ENCODE data around the gene IFT122. TPM values are rescaled to one million over a fixed set of nuclear protein-coding genes. Genes with fewer than 3 reads are reported as not detected.
"Not testable (repeated sequence)": the region's sequence is repeated elsewhere in the genome, so short reads cannot be mapped to it uniquely, and the experiment has no call there.

IFT122 gene
- total RNA-seq, 2 donors from 2014 or later: 20.5 to 26.9 TPM

DNA sequence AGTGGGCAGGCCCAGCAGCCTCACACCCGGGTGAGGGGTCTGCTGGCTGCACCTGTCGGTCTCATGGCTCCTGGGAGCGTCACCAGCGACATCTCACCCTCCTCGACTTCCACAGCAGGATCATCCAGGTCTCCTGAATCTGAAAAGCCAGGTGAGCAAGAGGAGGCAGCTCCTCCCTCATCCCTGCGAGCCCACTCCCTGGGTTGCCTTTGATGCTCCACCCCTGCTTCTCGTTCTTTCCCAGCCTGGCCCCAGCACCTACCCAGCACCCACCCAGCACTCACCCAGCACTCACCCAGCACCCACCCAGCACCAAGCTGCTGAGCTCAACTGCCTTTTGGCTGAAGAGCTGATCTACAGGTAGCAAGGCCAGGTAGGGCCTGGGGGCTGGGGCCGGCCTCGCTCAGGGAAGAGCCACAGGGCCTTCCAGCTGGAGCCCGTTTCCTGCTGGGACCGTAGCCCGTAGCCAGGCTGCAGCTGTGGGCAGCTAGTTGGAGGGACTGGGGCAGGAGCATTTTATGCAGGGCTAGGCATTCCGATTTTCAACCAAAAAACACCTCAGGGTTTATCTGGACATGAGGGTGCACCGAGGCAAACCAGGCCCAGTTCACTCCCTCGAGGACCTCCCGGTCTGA is 103.2 kb downstream of the IFT122 start, which contains the start of gene H1-8:
H1-8 (plus strand) TSS at position 20 of the 635 bp plus-strand sequence; CDS start at position 64, 44 bp downstream.
- Mint-ChIP-seq H3K9me3 (peaks cover 0 to 2% of the 10 kb centered on the region in 2 donors), H3K36me3 (ENCODE audit: insufficient read depth in 2 of 2) (no peaks in the 10 kb centered on the region), H3K4me1 (ENCODE audit: low read depth) (no peaks in the 10 kb centered on the region), H3K27me3 (ENCODE audit: low read depth) (no peaks in the 10 kb centered on the region), H3K27ac (no peak within 1 kb of the TSS), H3K4me3 (no peak within 1 kb of the TSS)
- no peak for ATAC-seq (replicated peaks in 1 of 2)
- DNase-seq: no peak

DNA sequence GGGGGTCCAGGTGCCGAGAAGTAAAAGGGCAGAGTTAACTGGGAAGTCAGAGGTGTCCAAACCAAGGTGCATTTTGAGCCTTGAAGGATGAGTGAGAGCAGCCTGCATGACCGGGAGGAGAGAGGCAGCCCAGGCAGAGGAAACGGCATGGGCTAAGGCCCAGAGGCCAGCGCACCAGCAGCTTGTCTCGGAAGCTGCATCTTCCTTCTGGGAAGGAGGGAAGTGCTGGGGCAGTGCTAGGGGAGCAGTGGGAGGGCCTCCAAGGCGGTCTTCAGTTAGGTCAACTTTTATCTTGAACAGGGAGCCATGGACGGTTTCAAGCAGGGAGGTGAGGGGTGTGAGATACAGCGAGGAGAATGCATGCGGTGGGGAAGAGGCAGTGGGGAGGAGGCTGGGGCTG is 104.0 kb downstream of the IFT122 start:
- no peak for ATAC-seq (replicated peaks in 1 of 2)
- Mint-ChIP-seq H3K27me3 (ENCODE audit: low read depth) (no peaks in the 10 kb centered on the region), H3K27ac (no peak overlapping the region)

DNA sequence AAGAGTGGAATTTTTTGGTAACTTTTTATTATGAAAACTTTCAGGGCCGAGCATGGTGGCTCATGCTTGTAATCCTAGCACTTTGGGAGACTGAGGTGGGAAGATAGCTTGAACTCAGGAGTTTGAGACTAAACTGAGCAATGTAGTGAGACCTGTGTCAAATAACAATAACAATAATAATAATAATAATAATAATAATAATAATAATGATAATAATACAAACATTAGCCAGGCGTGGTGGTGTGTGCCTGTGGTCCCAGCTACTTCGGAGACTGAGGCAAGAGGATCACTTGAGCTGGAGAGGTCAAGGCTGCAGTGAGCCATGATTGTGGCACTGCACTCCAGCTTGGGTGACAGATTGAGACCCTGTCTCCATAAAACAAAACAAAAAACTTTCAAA is 105.9 kb downstream of the IFT122 start:
- not testable (repeated sequence) for H3K27me3 Mint-ChIP-seq (ENCODE audit: low read depth); DNase-seq; H3K36me3 Mint-ChIP-seq (ENCODE audit: insufficient read depth in 2 of 2); H3K27ac Mint-ChIP-seq; H3K4me1 Mint-ChIP-seq (ENCODE audit: low read depth); H3K9me3 Mint-ChIP-seq; H3K4me3 Mint-ChIP-seq; ATAC-seq (replicated peaks in 1 of 2)

More for the DNA sequence above, 104.0 kb downstream of the IFT122 start:
- Mint-ChIP-seq H3K9me3 (peaks cover 0 to 2% of the 10 kb centered on the region in 2 donors), H3K4me3 (no peak overlapping the region), H3K36me3 (ENCODE audit: insufficient read depth in 2 of 2) (no peaks in the 10 kb centered on the region), H3K4me1 (ENCODE audit: low read depth) (no peaks in the 10 kb centered on the region)
- no peak for DNase-seq

DNA sequence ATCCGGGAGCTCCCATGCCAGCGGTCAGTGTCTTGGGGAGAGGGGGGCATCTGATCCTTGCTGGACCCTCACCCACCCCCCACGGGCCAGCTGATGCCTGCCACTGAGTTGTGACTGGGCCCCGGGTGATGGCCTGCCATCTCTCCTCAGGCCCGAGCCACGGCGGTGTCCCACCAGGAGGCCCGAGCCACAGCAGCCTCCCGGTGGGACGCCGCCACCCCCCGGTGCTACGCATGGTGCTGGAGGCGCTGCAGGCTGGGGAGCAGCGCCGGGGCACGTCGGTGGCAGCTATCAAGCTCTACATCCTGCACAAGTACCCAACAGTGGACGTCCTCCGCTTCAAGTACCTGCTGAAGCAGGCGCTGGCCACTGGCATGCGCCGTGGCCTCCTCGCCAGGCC is 107.2 kb downstream of the IFT122 start:
- Mint-ChIP-seq H3K36me3 (ENCODE audit: insufficient read depth in 2 of 2) (no peaks in the 10 kb centered on the region), H3K4me3 (no peak overlapping the region), H3K27ac (no peak overlapping the region), H3K9me3 (no peaks in the 10 kb centered on the region), H3K27me3 (ENCODE audit: low read depth) (no peaks in the 10 kb centered on the region), H3K4me1 (ENCODE audit: low read depth) (no peaks in the 10 kb centered on the region)
- no peak for DNase-seq
- no peak for ATAC-seq (replicated peaks in 1 of 2)

DNA sequence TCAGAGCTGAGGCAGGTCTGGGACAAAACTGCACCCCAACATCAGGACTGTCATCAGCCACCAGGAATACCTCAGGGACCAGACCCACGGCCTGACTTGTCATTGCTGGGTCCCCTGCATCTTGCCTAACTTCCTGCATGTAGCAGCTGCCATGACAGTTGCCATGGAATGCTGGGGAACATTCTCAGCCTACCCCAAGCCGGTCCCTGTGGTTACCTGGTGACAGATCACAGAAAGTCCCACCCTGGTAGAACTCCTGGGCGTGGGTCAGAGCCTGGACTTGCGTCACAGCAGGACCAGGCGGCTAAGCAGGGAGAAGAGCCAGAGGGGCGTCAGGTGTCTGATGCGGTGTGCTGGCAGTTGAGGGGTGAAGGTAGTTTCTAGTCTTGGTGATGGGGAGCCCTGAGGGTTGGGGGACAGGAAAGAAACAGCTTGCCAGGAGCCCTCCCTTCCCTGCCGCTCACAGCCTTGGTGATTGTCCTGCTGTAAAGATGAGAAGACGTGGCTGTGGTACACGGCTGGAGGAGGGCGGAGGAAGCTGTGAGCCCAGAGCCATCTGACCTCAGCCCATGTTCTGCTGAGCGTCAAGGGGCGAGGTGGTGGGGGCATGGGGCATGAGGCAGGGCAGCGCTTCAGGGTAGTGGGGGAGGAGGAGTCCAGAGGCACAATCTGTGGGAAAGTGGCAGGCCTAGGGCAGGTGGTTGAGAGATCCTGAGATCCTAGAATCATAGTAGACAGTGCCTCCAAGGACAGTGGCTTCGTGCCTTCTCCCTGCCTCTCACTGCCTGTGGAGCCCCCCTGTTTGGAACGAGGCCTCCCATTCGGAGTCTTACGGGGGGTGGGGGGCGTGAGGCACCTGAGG is 108.3 kb downstream of the IFT122 start:
- Mint-ChIP-seq H3K4me3 (no peak overlapping the region), H3K27ac (no peak overlapping the region), H3K4me1 (ENCODE audit: low read depth) (no peaks in the 10 kb centered on the region), H3K27me3 (ENCODE audit: low read depth) (no peaks in the 10 kb centered on the region), H3K36me3 (ENCODE audit: insufficient read depth in 2 of 2) (no peaks in the 10 kb centered on the region), H3K9me3 (no peaks in the 10 kb centered on the region)
- DNase-seq (no peak), ATAC-seq (replicated peaks in 1 of 2) (no peak)

DNA sequence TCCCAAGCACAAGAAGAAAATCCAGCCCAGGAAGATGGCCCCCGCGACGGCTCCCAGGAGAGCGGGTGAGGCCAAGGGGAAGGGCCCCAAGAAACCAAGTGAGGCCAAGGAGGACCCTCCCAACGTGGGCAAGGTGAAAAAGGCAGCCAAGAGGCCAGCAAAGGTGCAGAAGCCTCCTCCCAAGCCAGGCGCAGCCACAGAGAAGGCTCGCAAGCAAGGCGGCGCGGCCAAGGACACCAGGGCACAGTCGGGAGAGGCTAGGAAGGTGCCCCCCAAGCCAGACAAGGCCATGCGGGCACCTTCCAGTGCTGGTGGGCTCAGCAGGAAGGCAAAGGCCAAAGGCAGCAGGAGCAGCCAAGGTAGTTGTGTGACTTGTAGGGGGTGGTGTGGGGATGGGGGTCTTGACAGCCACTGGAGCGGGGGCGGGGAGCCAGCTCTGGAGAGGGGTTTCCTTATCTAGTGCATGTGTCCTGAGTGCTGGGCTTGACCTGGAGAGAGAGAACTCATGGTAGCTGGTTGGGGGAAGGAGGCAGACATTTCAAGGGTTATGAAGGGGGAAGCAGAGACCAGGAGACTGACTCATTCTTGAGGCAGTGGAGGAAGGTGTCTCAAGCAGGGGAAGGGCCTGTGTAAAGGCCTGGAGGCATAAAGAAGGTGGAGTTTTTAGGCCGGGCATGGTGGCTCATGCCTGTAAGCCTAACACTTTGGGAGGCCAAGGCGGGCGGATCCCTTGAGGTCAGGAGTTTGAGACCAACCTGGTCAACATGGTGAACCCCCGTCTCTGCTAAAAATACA is 109.2 kb downstream of the IFT122 start:
- Mint-ChIP-seq H3K27me3 (ENCODE audit: low read depth) (peaks cover 6% of the 10 kb centered on the region), H3K4me3 (no peak overlapping the region), H3K9me3 (no peaks in the 10 kb centered on the region), H3K4me1 (ENCODE audit: low read depth) (no peaks in the 10 kb centered on the region), H3K36me3 (ENCODE audit: insufficient read depth in 2 of 2) (no peaks in the 10 kb centered on the region), H3K27ac (no peak overlapping the region)
- ATAC-seq (replicated peaks in 1 of 2) (no peak), DNase-seq (no peak)

DNA sequence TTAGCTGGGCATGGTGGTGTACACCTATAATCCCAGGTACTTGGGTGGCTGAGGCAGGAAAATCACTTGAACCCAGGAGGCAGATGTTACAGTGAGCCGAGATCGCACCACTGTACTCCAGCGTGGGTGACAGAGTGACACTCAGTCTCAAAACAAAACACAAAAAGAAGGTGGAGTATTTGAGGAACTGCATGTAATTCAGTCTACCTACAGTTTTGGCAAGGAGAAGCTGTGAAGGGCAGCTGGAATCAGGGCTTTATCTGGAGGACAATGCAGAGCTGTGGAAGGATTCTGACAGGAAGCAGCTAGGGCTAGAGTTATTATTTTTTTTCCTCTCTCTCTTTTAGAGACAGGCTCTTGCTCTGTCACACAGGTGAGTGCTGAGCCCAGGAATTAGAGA is 109.8 kb downstream of the IFT122 start:
- H3K27ac Mint-ChIP-seq: no peak overlapping the region
- H3K36me3 Mint-ChIP-seq (ENCODE audit: insufficient read depth in 2 of 2): no peaks in the 10 kb centered on the region
- no peaks in the 10 kb centered on the region for H3K4me1 Mint-ChIP-seq (ENCODE audit: low read depth)
- DNase-seq: no peak
- ATAC-seq (replicated peaks in 1 of 2): no peak
- no peaks in the 10 kb centered on the region for H3K9me3 Mint-ChIP-seq
- peaks cover 12% of the 10 kb centered on the region for H3K27me3 Mint-ChIP-seq (ENCODE audit: low read depth)
- H3K4me3 Mint-ChIP-seq: no peak overlapping the region

DNA sequence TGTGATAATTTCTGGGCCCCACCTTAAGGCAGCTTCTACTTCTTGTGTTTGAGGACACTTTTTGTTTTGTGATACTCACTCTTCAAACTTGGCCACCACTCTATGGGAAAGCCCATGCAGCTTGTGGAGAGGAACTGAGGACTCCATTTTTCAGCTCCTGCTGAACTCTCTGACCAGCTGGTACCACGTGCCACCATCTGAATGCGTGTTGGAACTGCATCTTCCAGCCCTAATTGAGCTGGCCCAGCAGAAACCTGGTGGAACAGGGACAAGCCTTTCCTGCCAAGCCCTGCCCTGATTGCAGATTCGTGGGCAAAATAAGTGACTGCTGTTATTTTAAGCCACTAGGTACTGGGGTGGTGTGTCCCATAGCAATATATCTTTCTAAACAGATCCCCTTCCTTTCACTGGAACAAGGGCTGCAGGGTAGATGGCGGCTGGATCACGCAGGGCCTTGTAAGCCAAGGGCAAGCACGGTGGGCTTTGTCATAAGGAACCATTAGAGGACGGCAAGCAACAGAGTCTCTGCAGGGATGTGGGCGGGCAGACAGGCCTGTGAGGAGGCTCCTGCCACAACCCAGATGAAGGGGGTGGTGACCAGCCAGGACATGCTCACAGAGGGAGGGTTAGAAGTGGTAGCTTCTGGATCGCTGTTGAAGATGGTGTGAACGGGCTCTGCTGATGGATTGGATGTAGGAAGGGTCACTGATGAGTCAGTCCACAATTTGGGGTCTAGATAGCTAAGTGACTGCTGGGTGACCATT is 112.4 kb downstream of the IFT122 start:
- Mint-ChIP-seq H3K9me3 (no peaks in the 10 kb centered on the region), H3K4me3 (no peak overlapping the region), H3K27me3 (ENCODE audit: low read depth) (peaks cover 14% of the 10 kb centered on the region), H3K27ac (no peak overlapping the region), H3K4me1 (ENCODE audit: low read depth) (no peaks in the 10 kb centered on the region), H3K36me3 (ENCODE audit: insufficient read depth in 2 of 2) (no peaks in the 10 kb centered on the region)
- ATAC-seq (replicated peaks in 1 of 2) (no peak), DNase-seq (no peak)

DNA sequence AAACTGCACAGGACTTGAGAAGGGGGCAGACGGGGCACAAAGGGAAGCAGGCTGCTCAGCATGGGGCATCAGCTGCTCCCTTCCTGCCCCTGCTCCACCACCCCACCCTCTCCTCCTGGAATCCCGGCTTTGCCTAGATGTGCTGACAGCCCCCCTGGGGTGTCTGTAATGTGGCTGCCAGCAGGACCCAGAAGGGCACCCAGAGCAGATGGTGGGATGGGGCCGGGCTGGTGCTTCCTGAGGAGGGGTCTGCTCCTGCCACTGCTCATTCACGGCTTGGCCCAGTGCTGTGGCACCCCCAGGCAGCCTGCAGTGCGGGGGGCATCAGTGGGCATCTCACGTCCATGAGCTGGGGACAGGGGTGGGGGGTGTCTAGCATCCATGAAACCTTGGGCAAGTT is 113.1 kb downstream of the IFT122 start:
- Mint-ChIP-seq H3K36me3 (ENCODE audit: insufficient read depth in 2 of 2) (no peaks in the 10 kb centered on the region), H3K27me3 (ENCODE audit: low read depth) (peaks cover 14% of the 10 kb centered on the region), H3K9me3 (no peaks in the 10 kb centered on the region), H3K4me1 (ENCODE audit: low read depth) (no peaks in the 10 kb centered on the region), H3K4me3 (no peak overlapping the region), H3K27ac (no peak overlapping the region)
- DNase-seq (no peak), ATAC-seq (replicated peaks in 1 of 2) (no peak)

DNA sequence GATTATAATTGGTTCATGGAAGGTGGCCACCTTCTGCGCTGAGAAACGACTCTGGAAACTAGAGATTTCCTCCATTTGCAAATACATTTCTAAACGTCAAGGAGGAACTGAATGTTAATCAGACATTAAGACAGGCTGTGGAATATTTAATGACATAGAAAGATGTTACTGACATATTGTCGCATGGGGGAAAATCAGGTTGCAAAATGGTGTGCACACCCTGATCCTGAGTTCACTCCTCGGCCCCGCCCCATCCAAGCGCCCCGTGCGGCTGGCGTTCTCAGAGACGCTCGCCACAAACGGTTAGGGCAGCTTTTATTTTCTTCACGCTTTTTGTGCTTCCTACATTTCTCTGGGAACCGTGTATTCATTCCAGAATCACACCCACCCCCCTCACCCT is 113.7 kb downstream of the IFT122 start:
- no peak overlapping the region for H3K27ac Mint-ChIP-seq
- peaks cover 14% of the 10 kb centered on the region for H3K27me3 Mint-ChIP-seq (ENCODE audit: low read depth)
- no peaks in the 10 kb centered on the region for H3K9me3 Mint-ChIP-seq
- DNase-seq (peak in 1 of 2 donors; percentile 17), ATAC-seq (replicated peaks in 1 of 2) (no peak)
- no peaks in the 10 kb centered on the region for H3K4me1 Mint-ChIP-seq (ENCODE audit: low read depth)
- peak overlapping the region in 1 of 2 donors; percentile 61 for H3K4me3 Mint-ChIP-seq
- no peaks in the 10 kb centered on the region for H3K36me3 Mint-ChIP-seq (ENCODE audit: insufficient read depth in 2 of 2)

DNA sequence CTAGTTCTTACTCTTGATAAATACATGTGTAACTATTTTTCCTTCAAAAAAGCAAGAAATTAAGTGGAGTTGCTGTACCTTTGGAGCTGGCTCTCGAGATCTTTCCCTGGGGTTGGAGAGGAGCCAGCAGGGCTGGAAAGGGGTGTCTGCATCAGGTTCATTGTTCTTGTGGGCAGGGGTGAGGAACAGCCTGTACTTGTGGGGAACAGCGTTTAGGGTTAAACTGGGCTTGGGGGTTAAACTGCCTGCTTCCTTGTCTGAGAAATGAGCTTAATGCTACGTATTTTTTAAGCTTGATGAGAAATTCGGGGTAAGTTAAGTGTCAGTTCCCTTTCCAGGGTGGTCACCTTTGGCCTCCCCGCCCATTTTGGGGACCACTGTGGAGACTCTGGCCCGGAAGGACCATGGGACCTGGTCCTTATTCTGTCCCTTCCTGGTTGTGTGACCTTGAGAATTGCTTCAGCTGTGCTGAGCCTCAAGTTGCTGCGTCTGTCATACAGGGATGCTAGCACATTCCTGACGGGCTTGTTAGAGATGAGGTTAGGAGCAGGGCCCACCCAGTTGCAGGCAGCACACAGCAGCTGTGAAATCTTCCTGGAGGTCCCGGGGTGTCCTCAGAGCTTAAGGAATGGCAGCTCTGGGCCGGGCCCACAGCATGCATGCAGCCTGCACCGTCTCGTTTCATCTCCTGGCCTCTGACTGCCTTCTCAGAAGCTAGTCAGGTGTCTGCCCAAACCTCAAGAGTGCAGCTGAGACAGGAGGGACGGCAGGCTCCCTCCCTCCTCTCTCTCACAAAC is 114.5 kb downstream of the IFT122 start:
- Mint-ChIP-seq H3K27me3 (ENCODE audit: low read depth) (peaks cover 14% of the 10 kb centered on the region), H3K27ac (no peak overlapping the region), H3K36me3 (ENCODE audit: insufficient read depth in 2 of 2) (no peaks in the 10 kb centered on the region), H3K4me3 (peak overlapping the region in 1 of 2 donors; percentile 61), H3K9me3 (no peaks in the 10 kb centered on the region), H3K4me1 (ENCODE audit: low read depth) (no peaks in the 10 kb centered on the region)
- ATAC-seq (replicated peaks in 1 of 2) (no peak), DNase-seq (no peak)

DNA sequence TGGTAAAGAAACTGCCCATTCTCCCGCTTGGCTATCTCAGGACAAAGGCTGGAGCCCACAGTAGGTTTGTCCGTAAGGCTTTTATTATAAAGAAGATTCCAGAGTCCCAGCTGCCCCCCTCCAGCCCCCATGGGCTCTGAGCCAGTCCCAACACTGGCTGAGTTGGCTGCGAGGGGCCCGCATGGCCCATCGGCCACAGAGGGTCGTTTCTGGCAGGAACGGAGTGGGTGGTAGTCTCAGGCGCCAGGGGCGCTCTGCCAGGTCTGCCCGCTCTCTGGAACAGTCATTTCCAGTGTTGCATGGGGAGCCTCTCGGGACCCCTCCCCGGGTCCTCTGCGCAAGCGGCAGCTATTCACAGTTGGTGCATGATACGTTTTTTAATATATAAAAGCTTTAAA is 115.1 kb downstream of the IFT122 start:
- peaks cover 14% of the 10 kb centered on the region for H3K27me3 Mint-ChIP-seq (ENCODE audit: low read depth)
- ATAC-seq (replicated peaks in 1 of 2) (no peak), DNase-seq (no peak)
- no peaks in the 10 kb centered on the region for H3K4me1 Mint-ChIP-seq (ENCODE audit: low read depth)
- no peak overlapping the region for H3K27ac Mint-ChIP-seq
- no peak overlapping the region for H3K4me3 Mint-ChIP-seq
- no peaks in the 10 kb centered on the region for H3K9me3 Mint-ChIP-seq
- no peaks in the 10 kb centered on the region for H3K36me3 Mint-ChIP-seq (ENCODE audit: insufficient read depth in 2 of 2)
